Activated naive CD4-positive, alpha-beta T cell treated with anti-CD3 and anti-CD28 coated beads for 36 hours (primary cell): Measurements from ENCODE around the gene DAZAP1. TPM values are rescaled to one million over a fixed set of nuclear protein-coding genes. Genes with fewer than 3 reads are reported as not detected.

Experiments
- CTCF ChIA-PET: fragments of 350-600 bp; sonication (Branson Sonifier 250); formaldehyde crosslinking; loops from one replicate; lab custom pipeline; 2021; ENCODE audit warnings: antibody characterized with exemption; lab: Charles Lee
- DNase-seq: peaks from one replicate; pipeline ENCODE4 v3.0.0-alpha.2; 2020
- H3K27ac Mint-ChIP-seq: one replicate; pipeline ENCODE4 v1.8.0; 2021; ENCODE audit warnings: mild to moderate bottlenecking, mixed read lengths
- H3K27me3 Mint-ChIP-seq: one replicate; pipeline ENCODE4 v1.8.0; 2021; ENCODE audit warnings: low read depth, mixed read lengths
- H3K36me3 Mint-ChIP-seq: one replicate; pipeline ENCODE4 v1.8.0; 2021; ENCODE audit warnings: low read depth, mixed read lengths
- H3K4me1 Mint-ChIP-seq: one replicate; pipeline ENCODE4 v1.8.0; 2021; ENCODE audit warnings: low read depth, mixed read lengths
- H3K4me3 Mint-ChIP-seq: one replicate; pipeline ENCODE4 v1.8.0; 2021; ENCODE audit warnings: mild to moderate bottlenecking, moderate library complexity, mixed read lengths
- H3K9me3 Mint-ChIP-seq: one replicate; pipeline ENCODE4 v1.8.0; 2021; ENCODE audit warnings: mixed read lengths
- intact Hi-C: fragments of 100-400 bp; cut with micrococcal nuclease; formaldehyde crosslinking; loops from one replicate; pipeline ENCODE4 v1.15.1; 2023
- total RNA-seq, 2 experiments: library from RNA; stranded (reverse); gene quantifications; one replicate each; pipeline ENCODE4 v1.2.3, GENCODE V29; 2021

DAZAP1 gene
- total RNA-seq, 2 experiments from 2014 or later, result 253 to 265 TPM

DNA sequence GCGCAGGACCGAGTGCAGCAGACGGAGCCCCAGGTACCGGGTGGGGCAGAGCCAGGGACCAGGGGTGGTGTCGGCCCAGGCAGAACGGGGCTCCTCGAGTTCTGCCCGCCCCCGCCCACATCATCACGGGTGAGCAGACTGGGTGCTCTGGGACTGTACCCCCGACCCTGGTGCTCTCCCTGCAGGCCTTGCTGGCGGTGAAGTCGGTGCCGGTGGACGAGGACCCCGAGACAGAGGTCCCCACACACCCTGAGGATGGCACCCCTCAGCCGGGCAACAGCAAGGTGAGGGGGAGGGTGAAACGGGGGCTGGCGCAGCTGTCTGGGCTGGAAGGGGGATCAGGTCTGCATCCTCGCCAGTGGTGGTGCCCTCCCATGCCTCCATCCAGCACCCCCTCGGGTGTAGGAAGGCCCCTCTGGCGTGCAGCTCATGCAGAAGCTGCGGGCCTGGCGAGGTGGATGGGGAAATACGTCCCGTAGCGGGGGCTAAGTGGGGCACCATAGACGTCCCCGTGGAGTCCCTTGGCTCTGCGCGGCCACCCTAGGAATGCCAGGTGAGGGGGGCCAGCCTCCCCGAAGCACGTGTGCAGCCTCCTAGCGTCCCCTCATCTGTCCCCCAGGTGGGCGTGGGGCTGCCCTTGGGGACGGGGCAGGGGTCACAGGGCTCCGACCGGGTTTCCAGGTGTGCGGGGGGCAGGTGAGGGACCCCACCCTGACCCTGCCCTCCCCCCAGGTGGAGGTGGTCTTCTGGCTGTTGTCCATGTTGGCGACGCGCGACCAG, 48.9 kb downstream of the DAZAP1 start:
- H3K36me3 Mint-ChIP-seq, result peaks cover 2% of the 10 kb centered on the region
- intact Hi-C loops, result no loop called here
- H3K4me1 Mint-ChIP-seq, result peaks cover 17% of the 10 kb centered on the region
- CTCF ChIA-PET, result interaction anchor here (2.5 kb wide), 1 partner anchor 11 kb away, joined by 11 read pairs; no protein-coding TSS in a partner anchor
- no peak overlapping the region for H3K4me3 Mint-ChIP-seq
- H3K27me3 Mint-ChIP-seq, result peaks cover 36% of the 10 kb centered on the region
- no peak overlapping the region for H3K27ac Mint-ChIP-seq
- H3K9me3 Mint-ChIP-seq, result no peaks in the 10 kb centered on the region
- DNase-seq, result no peak

DNA sequence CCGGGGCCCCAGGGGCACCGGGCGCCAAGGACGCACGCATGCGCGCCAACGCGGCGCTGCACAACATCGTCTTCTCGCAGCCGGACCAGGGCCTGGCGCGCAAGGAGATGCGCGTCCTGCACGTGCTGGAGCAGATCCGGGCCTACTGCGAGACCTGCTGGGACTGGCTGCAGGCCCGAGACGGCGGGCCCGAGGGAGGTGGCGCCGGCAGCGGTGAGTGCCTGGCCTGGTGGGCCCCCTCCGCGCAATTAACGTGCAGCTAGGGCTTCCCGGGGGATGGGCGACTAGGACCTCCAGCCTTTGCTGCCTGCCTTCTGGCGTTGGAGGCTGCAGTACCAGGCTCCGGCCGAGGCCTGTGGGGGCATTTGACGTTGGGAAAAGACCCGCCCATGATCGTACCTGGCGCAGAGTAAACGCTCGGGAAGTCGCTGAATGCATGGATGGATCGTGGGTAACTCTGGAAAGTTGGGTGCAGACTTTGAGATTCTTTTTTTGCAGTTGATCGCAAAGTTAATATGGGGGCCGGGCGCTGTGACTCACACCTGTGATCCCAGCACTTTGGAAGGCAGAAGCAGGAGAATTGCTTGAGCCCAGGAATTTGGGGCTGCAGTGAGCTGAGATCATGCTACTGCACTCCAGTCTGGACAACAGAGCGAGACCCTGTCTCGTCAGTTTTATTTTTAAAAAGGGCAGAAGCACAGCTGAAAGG, 49.8 kb downstream of the DAZAP1 start:
- CTCF ChIA-PET, result interaction anchor here (0.6 to 1.1 kb wide), 2 partner anchors 9 to 1471 kb away, joined by 3 to 5 read pairs; no protein-coding TSS in a partner anchor
- H3K27ac Mint-ChIP-seq, result no peak overlapping the region
- DNase-seq, result no peak
- no peaks in the 10 kb centered on the region for H3K9me3 Mint-ChIP-seq
- peaks cover 31% of the 10 kb centered on the region for H3K27me3 Mint-ChIP-seq
- intact Hi-C loops, result no loop called here
- H3K36me3 Mint-ChIP-seq, result peaks cover 2% of the 10 kb centered on the region
- H3K4me3 Mint-ChIP-seq, result no peak overlapping the region
- H3K4me1 Mint-ChIP-seq, result peaks cover 17% of the 10 kb centered on the region

DNA sequence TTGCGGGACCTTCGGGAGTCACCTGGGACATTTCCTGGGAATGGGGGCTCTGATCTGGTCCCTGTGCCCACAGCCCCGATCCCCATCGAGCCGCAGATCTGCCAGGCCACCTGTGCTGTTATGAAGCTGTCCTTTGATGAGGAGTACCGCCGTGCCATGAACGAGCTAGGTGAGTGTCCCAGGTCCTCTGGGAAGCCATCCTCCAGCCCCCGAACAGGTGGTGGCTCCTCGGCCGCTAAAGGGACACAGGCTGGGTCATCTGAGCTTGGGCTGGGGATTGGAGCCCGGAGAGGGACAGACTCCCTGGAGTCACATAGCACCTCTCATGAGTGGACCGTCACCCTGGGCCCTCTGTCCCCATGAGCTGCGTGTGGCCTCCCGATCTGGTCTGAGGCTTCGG, 50.5 kb downstream of the DAZAP1 start:
- CTCF ChIA-PET, result interaction anchor here (0.6 to 1.1 kb wide), 2 partner anchors 9 to 1470 kb away, joined by 3 to 5 read pairs; no protein-coding TSS in a partner anchor
- no peak for DNase-seq
- Mint-ChIP-seq H3K27ac (no peak overlapping the region), H3K4me1 (peaks cover 17% of the 10 kb centered on the region), H3K36me3 (peaks cover 2% of the 10 kb centered on the region), H3K4me3 (no peak overlapping the region), H3K9me3 (no peaks in the 10 kb centered on the region), H3K27me3 (peaks cover 25% of the 10 kb centered on the region)
- intact Hi-C loops, result no loop called here

DNA sequence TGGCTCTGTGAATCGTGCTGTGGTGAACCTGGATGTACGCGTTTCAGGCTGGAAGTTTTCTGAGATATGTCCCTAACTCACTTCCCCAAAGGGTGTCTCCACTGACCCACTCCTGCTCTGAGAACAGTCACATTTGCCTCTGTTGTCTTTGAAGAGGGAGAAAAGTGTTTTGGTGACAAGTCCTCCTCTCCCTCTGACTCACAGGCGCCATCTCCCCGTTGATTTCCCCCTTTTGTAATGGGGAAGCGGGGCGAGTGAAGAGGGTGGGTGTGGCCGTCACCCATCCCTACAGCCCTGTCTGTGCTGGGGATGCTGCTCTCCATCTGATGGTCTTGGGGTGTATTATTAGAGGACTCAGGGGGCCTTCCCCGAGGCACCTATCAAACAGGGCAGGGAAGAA, 52.1 kb downstream of the DAZAP1 start:
- Mint-ChIP-seq H3K27ac (no peak overlapping the region), H3K9me3 (no peaks in the 10 kb centered on the region), H3K36me3 (peaks cover 2% of the 10 kb centered on the region), H3K4me3 (no peak overlapping the region), H3K4me1 (peaks cover 16% of the 10 kb centered on the region), H3K27me3 (peaks cover 17% of the 10 kb centered on the region)
- intact Hi-C loops, result no loop called here
- no peak for DNase-seq
- CTCF ChIA-PET, result interaction anchor here (0.9 kb wide), 1 partner anchor 16 kb away, joined by 4 read pairs; no protein-coding TSS in a partner anchor

DNA sequence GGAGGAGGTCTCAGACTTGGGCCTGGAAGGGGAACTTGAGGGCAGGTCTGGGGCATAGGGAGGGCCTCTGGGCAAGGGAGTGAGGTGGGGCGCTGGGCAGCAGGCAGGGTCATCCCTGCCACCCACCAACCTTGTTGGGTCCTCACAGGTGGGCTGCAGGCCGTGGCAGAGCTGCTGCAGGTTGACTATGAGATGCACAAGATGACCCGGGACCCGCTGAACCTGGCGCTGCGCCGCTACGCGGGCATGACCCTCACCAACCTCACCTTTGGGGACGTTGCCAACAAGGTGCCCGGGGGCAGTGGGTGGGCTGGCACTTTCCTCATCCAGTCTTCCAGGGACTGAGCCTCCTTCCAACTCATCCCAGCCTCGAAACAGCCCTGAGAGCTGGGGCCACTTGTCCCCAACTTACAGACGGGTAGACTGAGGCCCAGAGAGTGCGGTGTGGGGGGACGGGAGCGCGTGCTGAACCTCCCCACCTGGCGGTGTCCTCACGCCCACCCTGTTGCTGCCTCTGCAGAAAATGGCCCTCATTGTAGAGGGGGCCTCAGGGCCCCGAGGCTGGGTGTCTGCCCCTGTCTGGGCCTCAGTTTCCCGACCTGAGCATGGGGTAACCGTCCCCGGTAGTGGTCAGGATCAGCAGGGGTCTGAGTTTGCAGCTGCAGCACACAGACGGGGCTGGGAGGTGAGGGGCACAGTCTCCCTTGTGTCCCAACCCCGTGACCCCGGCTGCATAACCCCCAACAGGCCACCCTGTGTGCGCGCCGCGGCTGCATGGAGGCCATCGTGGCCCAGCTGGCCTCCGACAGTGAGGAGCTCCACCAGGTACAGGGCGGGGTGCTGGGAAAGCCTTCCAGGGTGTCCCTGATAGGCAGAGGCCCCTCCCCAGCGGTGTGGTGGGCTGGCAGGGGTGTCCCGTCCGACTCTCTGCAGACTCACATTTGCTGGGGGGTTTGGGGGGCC, 52.9 kb downstream of the DAZAP1 start:
- H3K27me3 Mint-ChIP-seq, result peaks cover 15% of the 10 kb centered on the region
- no peak for DNase-seq
- CTCF ChIA-PET, result no interaction called here
- peaks cover 2% of the 10 kb centered on the region for H3K36me3 Mint-ChIP-seq
- no peaks in the 10 kb centered on the region for H3K9me3 Mint-ChIP-seq
- H3K4me3 Mint-ChIP-seq, result no peak overlapping the region
- intact Hi-C loops, result no loop called here
- no peak overlapping the region for H3K27ac Mint-ChIP-seq
- H3K4me1 Mint-ChIP-seq, result peaks cover 12% of the 10 kb centered on the region

DNA sequence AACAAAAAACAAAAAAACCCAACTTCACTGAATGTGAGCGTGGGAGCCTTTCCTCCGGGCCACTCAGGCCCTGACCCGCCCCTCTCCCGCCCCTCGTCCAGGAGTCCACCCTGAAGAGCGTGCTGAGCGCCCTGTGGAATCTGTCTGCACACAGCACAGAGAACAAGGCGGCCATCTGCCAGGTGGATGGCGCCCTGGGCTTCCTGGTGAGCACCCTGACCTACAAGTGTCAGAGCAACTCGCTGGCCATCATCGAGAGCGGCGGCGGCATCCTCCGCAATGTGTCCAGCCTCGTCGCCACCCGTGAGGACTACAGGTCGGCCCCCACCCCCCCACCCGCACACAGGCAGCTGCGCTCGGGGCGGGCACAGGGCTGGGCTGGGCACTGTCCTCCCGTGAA, 54.5 kb downstream of the DAZAP1 start:
- peaks cover 6% of the 10 kb centered on the region for H3K4me1 Mint-ChIP-seq
- no peak overlapping the region for H3K27ac Mint-ChIP-seq
- intact Hi-C loops, result no loop called here
- H3K27me3 Mint-ChIP-seq, result peaks cover 13% of the 10 kb centered on the region
- CTCF ChIA-PET, result no interaction called here
- no peaks in the 10 kb centered on the region for H3K9me3 Mint-ChIP-seq
- H3K36me3 Mint-ChIP-seq, result peaks cover 2% of the 10 kb centered on the region
- DNase-seq, result no peak
- no peak overlapping the region for H3K4me3 Mint-ChIP-seq

DNA sequence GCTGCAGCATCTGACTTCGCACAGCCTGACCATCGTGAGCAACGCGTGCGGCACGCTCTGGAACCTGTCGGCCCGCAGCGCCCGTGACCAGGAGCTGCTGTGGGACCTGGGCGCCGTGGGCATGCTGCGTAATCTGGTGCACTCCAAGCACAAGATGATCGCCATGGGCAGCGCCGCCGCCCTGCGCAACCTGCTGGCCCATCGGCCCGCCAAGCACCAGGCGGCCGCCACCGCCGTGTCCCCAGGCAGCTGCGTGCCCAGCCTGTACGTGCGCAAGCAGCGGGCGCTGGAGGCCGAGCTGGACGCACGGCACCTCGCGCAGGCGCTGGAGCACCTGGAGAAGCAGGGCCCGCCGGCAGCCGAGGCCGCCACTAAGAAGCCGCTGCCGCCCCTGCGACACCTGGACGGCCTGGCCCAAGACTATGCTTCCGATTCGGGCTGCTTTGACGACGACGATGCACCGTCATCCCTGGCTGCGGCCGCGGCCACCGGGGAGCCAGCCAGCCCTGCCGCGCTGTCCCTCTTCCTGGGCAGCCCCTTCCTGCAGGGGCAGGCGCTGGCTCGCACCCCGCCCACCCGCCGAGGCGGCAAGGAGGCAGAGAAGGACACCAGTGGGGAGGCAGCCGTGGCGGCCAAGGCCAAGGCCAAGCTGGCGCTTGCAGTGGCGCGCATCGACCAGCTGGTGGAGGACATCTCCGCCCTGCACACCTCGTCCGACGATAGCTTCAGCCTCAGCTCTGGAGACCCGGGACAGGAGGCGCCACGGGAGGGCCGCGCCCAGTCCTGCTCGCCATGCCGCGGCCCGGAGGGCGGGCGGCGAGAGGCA, 58.0 kb downstream of the DAZAP1 start:
- H3K36me3 Mint-ChIP-seq, result no peaks in the 10 kb centered on the region
- H3K27ac Mint-ChIP-seq, result no peak overlapping the region
- CTCF ChIA-PET, result interaction anchor here (0.8 to 1.8 kb wide), 3 partner anchors 12 to 68 kb away, joined by 3 to 4 read pairs (median 3); no protein-coding TSS in a partner anchor
- no peaks in the 10 kb centered on the region for H3K9me3 Mint-ChIP-seq
- intact Hi-C loops, result loop anchor here (5.0 kb wide), 1 partner anchor 292 kb away; no protein-coding TSS in a partner anchor
- no peak overlapping the region for H3K4me3 Mint-ChIP-seq
- DNase-seq, result no peak
- peaks cover 3% of the 10 kb centered on the region for H3K4me1 Mint-ChIP-seq
- H3K27me3 Mint-ChIP-seq, result peaks cover 9% of the 10 kb centered on the region

DNA sequence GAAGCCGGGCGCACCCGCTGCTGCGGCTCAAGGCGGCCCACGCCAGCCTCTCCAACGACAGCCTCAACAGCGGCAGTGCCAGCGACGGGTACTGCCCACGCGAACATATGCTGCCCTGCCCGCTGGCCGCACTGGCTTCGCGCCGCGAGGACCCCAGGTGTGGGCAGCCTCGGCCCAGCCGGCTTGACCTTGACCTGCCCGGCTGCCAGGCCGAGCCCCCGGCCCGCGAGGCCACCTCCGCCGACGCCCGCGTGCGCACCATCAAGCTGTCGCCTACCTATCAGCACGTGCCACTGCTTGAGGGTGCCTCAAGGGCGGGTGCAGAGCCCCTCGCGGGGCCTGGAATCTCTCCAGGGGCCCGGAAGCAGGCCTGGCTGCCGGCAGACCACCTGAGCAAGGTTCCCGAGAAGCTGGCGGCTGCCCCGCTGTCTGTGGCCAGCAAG, 58.7 kb downstream of the DAZAP1 start:
- H3K27me3 Mint-ChIP-seq, result peaks cover 9% of the 10 kb centered on the region

DNA sequence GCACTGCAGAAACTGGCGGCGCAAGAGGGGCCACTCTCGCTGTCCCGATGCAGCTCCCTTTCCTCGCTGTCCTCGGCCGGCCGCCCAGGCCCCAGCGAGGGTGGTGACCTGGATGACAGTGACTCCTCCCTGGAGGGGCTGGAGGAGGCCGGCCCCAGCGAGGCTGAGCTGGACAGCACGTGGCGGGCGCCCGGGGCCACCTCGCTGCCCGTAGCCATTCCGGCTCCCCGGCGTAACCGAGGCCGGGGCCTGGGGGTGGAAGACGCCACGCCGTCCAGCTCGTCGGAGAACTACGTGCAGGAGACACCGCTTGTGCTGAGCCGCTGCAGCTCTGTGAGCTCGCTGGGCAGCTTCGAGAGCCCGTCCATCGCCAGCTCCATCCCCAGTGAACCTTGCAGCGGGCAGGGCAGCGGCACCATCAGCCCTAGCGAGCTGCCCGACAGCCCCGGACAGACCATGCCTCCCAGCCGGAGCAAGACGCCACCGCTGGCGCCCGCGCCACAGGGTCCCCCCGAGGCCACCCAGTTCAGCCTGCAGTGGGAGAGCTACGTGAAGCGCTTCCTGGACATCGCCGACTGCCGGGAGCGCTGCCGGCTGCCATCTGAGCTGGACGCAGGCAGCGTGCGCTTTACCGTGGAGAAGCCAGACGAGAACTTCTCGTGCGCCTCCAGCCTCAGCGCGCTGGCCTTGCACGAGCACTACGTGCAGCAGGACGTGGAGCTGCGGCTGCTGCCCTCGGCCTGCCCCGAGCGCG, 59.3 kb downstream of the DAZAP1 start:
- no peak overlapping the region for H3K27ac Mint-ChIP-seq
- no peak for DNase-seq
- peaks cover 13% of the 10 kb centered on the region for H3K27me3 Mint-ChIP-seq
- H3K9me3 Mint-ChIP-seq, result no peaks in the 10 kb centered on the region
- intact Hi-C loops, result loop anchor here (5.0 kb wide), 1 partner anchor 291 kb away; no protein-coding TSS in a partner anchor
- no peaks in the 10 kb centered on the region for H3K36me3 Mint-ChIP-seq
- H3K4me1 Mint-ChIP-seq, result peaks cover 11% of the 10 kb centered on the region
- H3K4me3 Mint-ChIP-seq, result no peak overlapping the region
- CTCF ChIA-PET, result interaction anchor here (0.6 to 1.8 kb wide), 6 partner anchors 9 to 48 kb away, joined by 3 to 4 read pairs (median 4); partner anchors contain the start of gene REEP6

More for the DNA sequence above, 58.7 kb downstream of the DAZAP1 start:
- Mint-ChIP-seq H3K4me1 (peaks cover 5% of the 10 kb centered on the region), H3K9me3 (no peaks in the 10 kb centered on the region), H3K4me3 (no peak overlapping the region), H3K27ac (no peak overlapping the region), H3K36me3 (no peaks in the 10 kb centered on the region)
- CTCF ChIA-PET, result interaction anchor here (0.8 to 1.8 kb wide), 6 partner anchors 8 to 69 kb away, joined by 3 to 4 read pairs (median 4); partner anchors contain the start of gene REEP6
- DNase-seq, result no peak
- intact Hi-C loops, result loop anchor here (5.0 kb wide), 1 partner anchor 291 kb away; no protein-coding TSS in a partner anchor

DNA sequence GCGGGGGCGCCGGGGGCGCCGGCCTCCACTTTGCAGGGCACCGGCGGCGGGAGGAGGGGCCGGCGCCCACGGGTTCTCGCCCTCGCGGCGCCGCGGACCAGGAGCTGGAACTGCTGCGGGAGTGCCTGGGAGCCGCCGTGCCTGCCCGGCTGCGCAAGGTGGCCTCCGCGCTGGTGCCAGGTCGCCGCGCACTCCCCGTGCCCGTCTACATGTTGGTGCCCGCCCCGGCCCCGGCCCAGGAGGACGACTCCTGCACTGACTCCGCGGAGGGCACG, 59.8 kb downstream of the DAZAP1 start:
- H3K9me3 Mint-ChIP-seq, result no peaks in the 10 kb centered on the region
- CTCF ChIA-PET, result interaction anchor here (1.0 to 1.3 kb wide), 3 partner anchors 9 to 24 kb away, joined by 3 to 4 read pairs (median 4); partner anchors contain the start of gene REEP6
- intact Hi-C loops, result loop anchor here (5.0 kb wide), 1 partner anchor 290 kb away; no protein-coding TSS in a partner anchor
- H3K36me3 Mint-ChIP-seq, result no peaks in the 10 kb centered on the region
- peaks cover 14% of the 10 kb centered on the region for H3K4me1 Mint-ChIP-seq
- H3K27me3 Mint-ChIP-seq, result peaks cover 17% of the 10 kb centered on the region
- no peak for DNase-seq
- H3K27ac Mint-ChIP-seq, result no peak overlapping the region
- no peak overlapping the region for H3K4me3 Mint-ChIP-seq
